Raji (cell line): ENCODE data around the gene SIRT6.

Source experiments
- POLR2A ChIP-seq: IDR thresholded peaks from 2 replicates; pipeline ENCODE4 v1.6.1; 2011; ENCODE audit warnings: low read depth, low read length, control low read depth; ENCODE audit not compliant: insufficient read depth

Gene SIRT6

GRCh38 chr19:4182084-4182810 lies at the start of gene SIRT6, which contains the start of gene ANKRD24:
SIRT6 (minus strand) TSS chr19:4182563; CDS start chr19:4182539, 24 bp downstream.
ANKRD24 (plus strand) TSS chr19:4182689; CDS start chr19:4186426, 3,737 bp downstream.
- TF ChIP-seq POLR2A: peak; percentile 82

- TF ChIP-seq POLR2A: peak; percentile 38; the same call in 1 of the 2 replicates
These were observed 47.0 kb upstream of the SIRT6 start, which contains the start of gene EBI3 for GRCh38 chr19:4229179-4229931. EBI3 (plus strand) TSS chr19:4229523; CDS start chr19:4229551, 28 bp downstream.

- TF ChIP-seq POLR2A: no peak
These were observed 46.4 kb upstream of the SIRT6 start for GRCh38 chr19:4228765-4229178.

GRCh38 chr19:4227771-4228170 lies 45.4 kb upstream of the SIRT6 start:
- TF ChIP-seq POLR2A: no peak

- no peak for TF ChIP-seq POLR2A
These were observed 43.5 kb upstream of the SIRT6 start for GRCh38 chr19:4225885-4226284.

- TF ChIP-seq POLR2A: no peak
These were observed 42.1 kb upstream of the SIRT6 start for GRCh38 chr19:4224470-4224869.

- no peak for TF ChIP-seq POLR2A
These were observed 37.8 kb upstream of the SIRT6 start for GRCh38 chr19:4220188-4220587.

- no peak for TF ChIP-seq POLR2A
These were observed 35.3 kb upstream of the SIRT6 start for GRCh38 chr19:4217429-4218264.

- no peak for TF ChIP-seq POLR2A
These were observed 34.5 kb upstream of the SIRT6 start for GRCh38 chr19:4216846-4217245.

GRCh38 chr19:4215807-4216206 lies 33.4 kb upstream of the SIRT6 start:
- no peak for TF ChIP-seq POLR2A

GRCh38 chr19:4213116-4213515 lies 30.8 kb upstream of the SIRT6 start:
- no peak for TF ChIP-seq POLR2A

- TF ChIP-seq POLR2A: no peak
These were observed 27.9 kb upstream of the SIRT6 start for GRCh38 chr19:4210166-4210731.

- TF ChIP-seq POLR2A: no peak
These were observed 26.2 kb upstream of the SIRT6 start for GRCh38 chr19:4208385-4209094.

- no peak for TF ChIP-seq POLR2A
These were observed 24.6 kb upstream of the SIRT6 start for GRCh38 chr19:4206818-4207484.
